MM.1S (cell line): ENCODE measurements around the gene IL17C.

ENCODE experiments used
- DNase-seq: peaks from one replicate; pipeline ENCODE4 v3.0.0-alpha.2; 2015
- H2AFZ ChIP-seq: fragments of 300-600 bp; sonication (generic); 2 replicates; pipeline ENCODE4 v1.6.0; 2016; ENCODE audit warnings: antibody characterized with exemption, low read length
- H3F3A ChIP-seq: fragments of 300-600 bp; sonication (generic); 2 replicates; pipeline ENCODE4 v1.6.1; 2016; ENCODE audit warnings: mild to moderate bottlenecking, antibody characterized with exemption, low read length, moderate library complexity, mixed read lengths; ENCODE audit not compliant: insufficient read depth
- H3K27ac ChIP-seq: fragments of 300-600 bp; sonication (generic); 2 replicates; pipeline ENCODE4 v1.5.1; 2016; ENCODE audit warnings: mild to moderate bottlenecking, low read length
- H3K27me3 ChIP-seq: fragments of 300-600 bp; sonication (generic); replicated peaks from 2 replicates; pipeline ENCODE4 v1.6.0; 2016; ENCODE audit warnings: low read length; ENCODE audit not compliant: insufficient read depth
- H3K36me3 ChIP-seq: fragments of 300-600 bp; sonication (generic); replicated peaks from 2 replicates; pipeline ENCODE4 v1.6.1; 2016; ENCODE audit warnings: mild to moderate bottlenecking, low read length, mixed read lengths; ENCODE audit not compliant: insufficient read depth
- H3K4me1 ChIP-seq: fragments of 300-600 bp; sonication (generic); 2 replicates; pipeline ENCODE4 v1.6.1; 2016; ENCODE audit warnings: low read length, mixed read lengths
- H3K4me2 ChIP-seq: fragments of 300-600 bp; sonication (generic); 2 replicates; pipeline ENCODE4 v1.6.0; 2016; ENCODE audit warnings: low read depth, low read length
- H3K4me3 ChIP-seq: fragments of 300-600 bp; sonication (generic); 2 replicates; pipeline ENCODE4 v1.5.1; 2016; ENCODE audit warnings: low read length, mixed read lengths
- H3K79me2 ChIP-seq: fragments of 300-600 bp; sonication (generic); 2 replicates; pipeline ENCODE4 v1.6.1; 2016; ENCODE audit warnings: mixed run types, low read length, mixed read lengths
- H3K9ac ChIP-seq: fragments of 300-600 bp; sonication (generic); 2 replicates; pipeline ENCODE4 v1.6.1; 2016; ENCODE audit warnings: low read length, mixed read lengths
- H3K9me2 ChIP-seq: fragments of 300-600 bp; sonication (generic); replicated peaks from 2 replicates; pipeline ENCODE4 v1.6.1; 2016; ENCODE audit warnings: mild to moderate bottlenecking, low read length, mixed read lengths; ENCODE audit not compliant: insufficient read depth
- H3K9me3 ChIP-seq: fragments of 300-600 bp; sonication (generic); replicated peaks from 2 replicates; pipeline ENCODE4 v1.6.1; 2016; ENCODE audit warnings: mild to moderate bottlenecking, low read length, mixed read lengths; ENCODE audit not compliant: insufficient read depth
- H4K20me1 ChIP-seq: fragments of 300-600 bp; sonication (generic); 2 replicates; pipeline ENCODE4 v1.6.1; 2016; ENCODE audit warnings: mild to moderate bottlenecking, low read length, moderate library complexity, mixed read lengths; ENCODE audit not compliant: insufficient read depth
- EZH2 ChIP-seq: fragments of 300-600 bp; sonication (generic); optimal IDR thresholded peaks from 2 replicates; pipeline ENCODE3; 2017; ENCODE audit warnings: low read depth, mild to moderate bottlenecking, antibody characterized with exemption, low read length, mixed read lengths
- EZH2phosphoT487 ChIP-seq: fragments of 300-600 bp; sonication (generic); IDR thresholded peaks from 2 replicates; pipeline ENCODE4 v1.6.1; 2018; ENCODE audit warnings: antibody characterized with exemption, low read length
- TF ChIP-seq, protein P1 (sequence below): fragments of 300-600 bp; sonication (generic); IDR thresholded peaks from 2 replicates; pipeline ENCODE4 v1.5.1; 2016; ENCODE audit warnings: antibody characterized with exemption, low read length, mixed read lengths

Gene IL17C

DNA sequence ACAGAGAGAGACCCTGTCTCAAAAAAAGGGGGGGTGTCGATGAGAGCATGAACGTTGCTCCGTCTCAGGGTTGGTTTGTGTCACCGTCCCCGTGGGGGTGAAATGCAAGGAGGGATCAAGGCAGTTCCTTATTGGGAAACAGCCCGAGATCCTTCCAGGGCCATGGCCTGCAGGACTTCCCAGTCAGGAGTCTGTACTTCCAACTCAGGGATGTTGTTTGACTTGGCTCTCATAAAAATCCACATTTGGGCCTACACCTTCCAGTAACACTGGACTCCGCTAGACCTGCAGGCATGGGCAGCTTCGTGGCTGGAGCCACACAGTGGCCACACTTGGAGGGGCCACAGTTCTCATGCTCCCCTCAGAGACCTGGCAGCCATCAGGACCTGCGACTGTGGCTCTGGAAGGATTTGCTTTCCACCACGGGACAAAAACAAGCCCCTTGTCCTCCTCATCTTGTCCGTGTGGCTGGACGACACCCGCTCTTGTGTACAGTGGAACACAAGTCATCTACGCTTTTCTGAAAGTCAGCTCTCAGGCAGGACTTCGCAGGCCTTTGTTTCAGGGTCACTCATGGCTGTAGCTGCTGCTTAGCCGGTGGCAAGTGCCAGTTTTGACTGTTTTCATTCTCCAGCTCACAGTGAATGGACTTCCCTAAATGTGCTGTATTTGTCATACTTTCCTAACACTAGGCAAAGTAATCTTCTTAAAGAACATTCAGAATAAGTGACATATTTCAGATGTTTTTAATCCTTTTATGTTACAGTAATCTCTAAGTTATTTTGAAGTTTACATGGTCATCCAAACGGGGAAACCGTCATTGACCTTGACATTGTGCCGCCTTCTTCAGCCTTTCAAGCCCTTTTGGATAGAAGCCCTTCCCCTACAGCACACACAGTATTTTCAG is 24.2 kb upstream of the IL17C start:
- Histone ChIP-seq H3K9me2 (no peaks in the 10 kb centered on the region), H3K4me2 (no peak overlapping the region), H3K27me3 (no peaks in the 10 kb centered on the region), H3K36me3 (no peaks in the 10 kb centered on the region), H3K9ac (no peak overlapping the region), H3F3A (no peaks in the 10 kb centered on the region), H3K27ac (no peak overlapping the region), H3K9me3 (no peaks in the 10 kb centered on the region), H2AFZ (no peak overlapping the region), H3K4me3 (no peak overlapping the region), H3K4me1 (no peaks in the 10 kb centered on the region), H3K79me2 (peaks cover 11% of the 10 kb centered on the region; the same call in 1 of the 2 replicates), H4K20me1 (no peaks in the 10 kb centered on the region)
- DNase-seq, result no peak
- TF ChIP-seq, protein P1, sequence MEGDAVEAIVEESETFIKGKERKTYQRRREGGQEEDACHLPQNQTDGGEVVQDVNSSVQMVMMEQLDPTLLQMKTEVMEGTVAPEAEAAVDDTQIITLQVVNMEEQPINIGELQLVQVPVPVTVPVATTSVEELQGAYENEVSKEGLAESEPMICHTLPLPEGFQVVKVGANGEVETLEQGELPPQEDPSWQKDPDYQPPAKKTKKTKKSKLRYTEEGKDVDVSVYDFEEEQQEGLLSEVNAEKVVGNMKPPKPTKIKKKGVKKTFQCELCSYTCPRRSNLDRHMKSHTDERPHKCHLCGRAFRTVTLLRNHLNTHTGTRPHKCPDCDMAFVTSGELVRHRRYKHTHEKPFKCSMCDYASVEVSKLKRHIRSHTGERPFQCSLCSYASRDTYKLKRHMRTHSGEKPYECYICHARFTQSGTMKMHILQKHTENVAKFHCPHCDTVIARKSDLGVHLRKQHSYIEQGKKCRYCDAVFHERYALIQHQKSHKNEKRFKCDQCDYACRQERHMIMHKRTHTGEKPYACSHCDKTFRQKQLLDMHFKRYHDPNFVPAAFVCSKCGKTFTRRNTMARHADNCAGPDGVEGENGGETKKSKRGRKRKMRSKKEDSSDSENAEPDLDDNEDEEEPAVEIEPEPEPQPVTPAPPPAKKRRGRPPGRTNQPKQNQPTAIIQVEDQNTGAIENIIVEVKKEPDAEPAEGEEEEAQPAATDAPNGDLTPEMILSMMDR, result no peak
- TF ChIP-seq EZH2 (no peak), EZH2phosphoT487 (no peak)

DNA sequence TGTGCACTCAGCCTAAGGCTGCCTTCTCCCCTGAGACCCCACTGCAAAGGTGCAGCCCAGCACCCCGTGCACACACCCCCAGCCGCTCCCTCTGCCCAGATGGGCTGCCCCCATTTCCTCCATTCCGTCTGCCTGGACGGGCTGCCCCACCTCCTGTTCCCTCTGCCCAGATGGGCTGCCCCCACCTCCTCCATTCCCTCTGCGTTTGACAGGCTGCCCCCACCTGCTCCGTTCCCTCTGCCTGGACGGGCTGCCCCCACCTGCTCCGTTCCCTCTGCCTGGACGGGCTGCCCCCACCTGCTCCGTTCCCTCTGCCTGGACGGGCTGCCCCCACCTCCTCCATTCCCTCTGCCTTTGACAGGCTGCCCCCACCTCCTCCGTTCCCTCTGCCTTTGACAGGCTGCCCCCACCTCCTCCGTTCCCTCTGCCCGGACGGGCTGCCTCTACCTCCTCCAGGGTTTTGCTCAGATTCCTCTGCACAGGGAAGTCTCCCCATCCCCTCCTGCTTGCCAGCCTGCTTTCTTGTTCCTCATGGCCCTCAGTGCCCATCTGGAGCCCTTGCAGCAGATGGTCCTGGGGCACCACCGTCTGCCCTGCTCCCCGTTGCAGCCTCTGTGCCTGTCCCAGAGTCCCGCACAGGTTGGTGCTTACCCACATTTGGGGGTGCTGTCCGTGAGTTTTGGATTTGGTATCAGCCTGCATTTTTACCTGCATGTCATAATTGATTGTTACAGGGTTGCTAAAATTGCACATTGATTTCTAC is 23.4 kb upstream of the IL17C start:
- peaks cover 11% of the 10 kb centered on the region; the same call in 1 of the 2 replicates for H3K79me2 ChIP-seq
- H4K20me1 ChIP-seq, result no peaks in the 10 kb centered on the region
- no peaks in the 10 kb centered on the region for H3F3A ChIP-seq
- H3K9me3 ChIP-seq, result no peaks in the 10 kb centered on the region
- H3K36me3 ChIP-seq, result no peaks in the 10 kb centered on the region
- H2AFZ ChIP-seq, result no peak overlapping the region
- H3K4me3 ChIP-seq, result no peak overlapping the region
- no peak for DNase-seq
- H3K27ac ChIP-seq, result no peak overlapping the region
- no peaks in the 10 kb centered on the region for H3K4me1 ChIP-seq
- H3K9me2 ChIP-seq, result no peaks in the 10 kb centered on the region
- H3K27me3 ChIP-seq, result no peaks in the 10 kb centered on the region
- no peak for TF ChIP-seq EZH2phosphoT487
- no peak for TF ChIP-seq EZH2
- TF ChIP-seq, protein P1, result no peak
- H3K9ac ChIP-seq, result no peak overlapping the region
- H3K4me2 ChIP-seq, result no peak overlapping the region

DNA sequence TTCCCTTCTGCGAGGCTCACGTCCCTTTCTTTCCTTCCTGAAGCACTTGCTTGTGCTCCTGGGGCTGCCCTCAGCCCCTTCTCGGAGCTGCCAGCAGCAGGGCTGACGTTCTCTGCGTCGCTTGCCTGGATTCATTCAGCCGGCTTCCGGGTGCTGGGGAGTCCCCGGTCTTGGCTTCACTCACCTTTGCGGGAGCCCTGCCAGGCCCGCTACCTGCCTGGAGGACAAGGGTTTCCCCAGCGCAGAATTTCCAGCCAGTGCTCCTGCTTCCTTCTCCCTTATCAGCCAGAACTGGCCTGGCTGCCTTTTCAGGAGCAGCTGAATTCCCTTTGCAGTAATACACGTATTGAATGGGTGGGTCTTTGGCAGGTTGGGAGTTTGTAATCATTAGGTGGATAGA is 22.1 kb upstream of the IL17C start:
- no peak overlapping the region for H3K27ac ChIP-seq
- H3K4me1 ChIP-seq, result no peaks in the 10 kb centered on the region
- H3K4me2 ChIP-seq, result no peak overlapping the region
- H3K27me3 ChIP-seq, result no peaks in the 10 kb centered on the region
- no peaks in the 10 kb centered on the region for H3K36me3 ChIP-seq
- no peak for DNase-seq
- no peak for TF ChIP-seq EZH2
- TF ChIP-seq, protein P1, result no peak
- no peak for TF ChIP-seq EZH2phosphoT487
- H3K9me3 ChIP-seq, result no peaks in the 10 kb centered on the region
- no peak overlapping the region for H2AFZ ChIP-seq
- H3K79me2 ChIP-seq, result peaks cover 11% of the 10 kb centered on the region; the same call in 1 of the 2 replicates
- no peaks in the 10 kb centered on the region for H3F3A ChIP-seq
- no peak overlapping the region for H3K4me3 ChIP-seq
- H3K9me2 ChIP-seq, result no peaks in the 10 kb centered on the region
- H3K9ac ChIP-seq, result no peak overlapping the region
- H4K20me1 ChIP-seq, result no peaks in the 10 kb centered on the region
